Measurements from ENCODE around the gene GLRX3.

- TF ChIP-seq REST (IDR thresholded peaks at IDR 0.05; ENCODE audit: low read depth, low read length) = no peak
- TF ChIP-seq ELF1 (IDR thresholded peaks at IDR 0.05) = no peak
- no peak for TF ChIP-seq CTCF (IDR thresholded peaks at IDR 0.05)
- no peak for TF ChIP-seq TAF1 (IDR thresholded peaks at IDR 0.05; ENCODE audit: borderline replicate concordance, low read depth, low read length)
Measured at GRCh38 chr10:130226012-130226411, 89.8 kb downstream of the GLRX3 start.
